DND-41 (cell line): ENCODE results near the gene KRT84.

Experiments
- EZH2 ChIP-seq: IDR thresholded peaks from 3 replicates; pipeline ENCODE4 v1.6.1; 2012; ENCODE audit warnings: borderline replicate concordance, low read depth, mild to moderate bottlenecking, moderate library complexity, low read length, inconsistent platforms; ENCODE audit not compliant: severe bottlenecking
- TF ChIP-seq, protein P1 (sequence below): IDR thresholded peaks from 2 replicates; pipeline ENCODE4 v1.5.1; 2012; ENCODE audit warnings: borderline replicate concordance, low read length, moderate library complexity, mild to moderate bottlenecking; ENCODE audit not compliant: poor library complexity, severe bottlenecking; ENCODE audit errors: extremely low read depth

- TF ChIP-seq, protein P1, sequence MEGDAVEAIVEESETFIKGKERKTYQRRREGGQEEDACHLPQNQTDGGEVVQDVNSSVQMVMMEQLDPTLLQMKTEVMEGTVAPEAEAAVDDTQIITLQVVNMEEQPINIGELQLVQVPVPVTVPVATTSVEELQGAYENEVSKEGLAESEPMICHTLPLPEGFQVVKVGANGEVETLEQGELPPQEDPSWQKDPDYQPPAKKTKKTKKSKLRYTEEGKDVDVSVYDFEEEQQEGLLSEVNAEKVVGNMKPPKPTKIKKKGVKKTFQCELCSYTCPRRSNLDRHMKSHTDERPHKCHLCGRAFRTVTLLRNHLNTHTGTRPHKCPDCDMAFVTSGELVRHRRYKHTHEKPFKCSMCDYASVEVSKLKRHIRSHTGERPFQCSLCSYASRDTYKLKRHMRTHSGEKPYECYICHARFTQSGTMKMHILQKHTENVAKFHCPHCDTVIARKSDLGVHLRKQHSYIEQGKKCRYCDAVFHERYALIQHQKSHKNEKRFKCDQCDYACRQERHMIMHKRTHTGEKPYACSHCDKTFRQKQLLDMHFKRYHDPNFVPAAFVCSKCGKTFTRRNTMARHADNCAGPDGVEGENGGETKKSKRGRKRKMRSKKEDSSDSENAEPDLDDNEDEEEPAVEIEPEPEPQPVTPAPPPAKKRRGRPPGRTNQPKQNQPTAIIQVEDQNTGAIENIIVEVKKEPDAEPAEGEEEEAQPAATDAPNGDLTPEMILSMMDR, result no peak
- TF ChIP-seq EZH2, result no peak
Measured at GRCh38 chr12:52404951-52405350, 19.5 kb upstream of the KRT84 start.
